DOHH2 (cell line): Measurements from ENCODE around the gene MIEN1.

Source experiments
- EZH2phosphoT487 ChIP-seq: fragments of 200-600 bp; sonication (generic); IDR thresholded peaks from 2 replicates; pipeline ENCODE4 v1.6.1; 2017; ENCODE audit warnings: borderline replicate concordance, mild to moderate bottlenecking, antibody characterized with exemption, low read length, moderate library complexity, mixed read lengths
- TF ChIP-seq, protein P1 (sequence below): fragments of 200-600 bp; sonication (generic); IDR thresholded peaks from one replicate; pipeline ENCODE4 v1.5.1; 2014; ENCODE audit warnings: antibody characterized with exemption, mild to moderate bottlenecking, low read depth, low read length; ENCODE audit not compliant: poor library complexity, severe bottlenecking

GRCh38 chr17:39742856-39743436, 12.6 kb upstream of the MIEN1 start:
- TF ChIP-seq, protein P1, sequence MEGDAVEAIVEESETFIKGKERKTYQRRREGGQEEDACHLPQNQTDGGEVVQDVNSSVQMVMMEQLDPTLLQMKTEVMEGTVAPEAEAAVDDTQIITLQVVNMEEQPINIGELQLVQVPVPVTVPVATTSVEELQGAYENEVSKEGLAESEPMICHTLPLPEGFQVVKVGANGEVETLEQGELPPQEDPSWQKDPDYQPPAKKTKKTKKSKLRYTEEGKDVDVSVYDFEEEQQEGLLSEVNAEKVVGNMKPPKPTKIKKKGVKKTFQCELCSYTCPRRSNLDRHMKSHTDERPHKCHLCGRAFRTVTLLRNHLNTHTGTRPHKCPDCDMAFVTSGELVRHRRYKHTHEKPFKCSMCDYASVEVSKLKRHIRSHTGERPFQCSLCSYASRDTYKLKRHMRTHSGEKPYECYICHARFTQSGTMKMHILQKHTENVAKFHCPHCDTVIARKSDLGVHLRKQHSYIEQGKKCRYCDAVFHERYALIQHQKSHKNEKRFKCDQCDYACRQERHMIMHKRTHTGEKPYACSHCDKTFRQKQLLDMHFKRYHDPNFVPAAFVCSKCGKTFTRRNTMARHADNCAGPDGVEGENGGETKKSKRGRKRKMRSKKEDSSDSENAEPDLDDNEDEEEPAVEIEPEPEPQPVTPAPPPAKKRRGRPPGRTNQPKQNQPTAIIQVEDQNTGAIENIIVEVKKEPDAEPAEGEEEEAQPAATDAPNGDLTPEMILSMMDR = no peak
- no peak for TF ChIP-seq EZH2phosphoT487
